Ecto neural progenitor cell (in vitro differentiated cells): ENCODE data around the gene IQCE.
"Not testable (repeated sequence)": the region's sequence is repeated elsewhere in the genome, so short reads cannot be mapped to it uniquely, and the experiment has no call there.

Experiments
- DNase-seq: peaks from one replicate; pipeline ENCODE4 v3.0.0-alpha.2; 2018; ENCODE audit warnings: low spot score

Gene IQCE

GRCh38 chr7:2576742-2577491 lies 18.1 kb downstream of the IQCE start:
- DNase-seq: no peak

GRCh38 chr7:2577914-2578680 lies 19.3 kb downstream of the IQCE start:
- no peak for DNase-seq

GRCh38 chr7:2580636-2581035 lies 21.9 kb downstream of the IQCE start:
- DNase-seq: no peak

GRCh38 chr7:2582006-2582735 lies 23.4 kb downstream of the IQCE start:
- no peak for DNase-seq

GRCh38 chr7:2583798-2584580 lies 25.2 kb downstream of the IQCE start:
- DNase-seq: no peak

GRCh38 chr7:2585446-2585845 lies 26.7 kb downstream of the IQCE start:
- DNase-seq: no peak

- DNase-seq: no peak
Observed at GRCh38 chr7:2586326-2587020, 27.7 kb downstream of the IQCE start.

- DNase-seq: no peak
Observed at GRCh38 chr7:2587134-2587533, 28.4 kb downstream of the IQCE start.

- no peak for DNase-seq
Observed at GRCh38 chr7:2587778-2588177, 29.0 kb downstream of the IQCE start.

- no peak for DNase-seq
Observed at GRCh38 chr7:2589341-2589740, 30.6 kb downstream of the IQCE start.

- not testable (repeated sequence) for DNase-seq
Observed at GRCh38 chr7:2589941-2590340, 31.2 kb downstream of the IQCE start.

- DNase-seq: no peak
Observed at GRCh38 chr7:2592375-2592865, 33.6 kb downstream of the IQCE start.

GRCh38 chr7:2593036-2593727 lies 34.4 kb downstream of the IQCE start:
- no peak for DNase-seq

- no peak for DNase-seq
Observed at GRCh38 chr7:2594599-2594998, 35.8 kb downstream of the IQCE start.

- DNase-seq: no peak
Observed at GRCh38 chr7:2595258-2595860, 36.6 kb downstream of the IQCE start.

GRCh38 chr7:2596464-2597272 lies 37.9 kb downstream of the IQCE start:
- DNase-seq: no peak

- DNase-seq: no peak
Observed at GRCh38 chr7:2597273-2597640, 38.5 kb downstream of the IQCE start.

GRCh38 chr7:2598154-2598823 lies 39.5 kb downstream of the IQCE start:
- DNase-seq: no peak

- DNase-seq: no peak
Observed at GRCh38 chr7:2601065-2601464, 42.3 kb downstream of the IQCE start.
